GM21423 (cell line): Measurements from ENCODE around the gene SCAF11.
"Not testable (repeated sequence)": the region's sequence is repeated elsewhere in the genome, so short reads cannot be mapped to it uniquely, and the experiment has no call there.

Experiments
- ATAC-seq: cut with Tn5 transposase; IDR thresholded peaks from one replicate; pipeline ENCODE4 v1.9.1; 2021; ENCODE audit warnings: mild to moderate bottlenecking, moderate library complexity; ENCODE audit not compliant: unreplicated experiment

SCAF11 gene

DNA sequence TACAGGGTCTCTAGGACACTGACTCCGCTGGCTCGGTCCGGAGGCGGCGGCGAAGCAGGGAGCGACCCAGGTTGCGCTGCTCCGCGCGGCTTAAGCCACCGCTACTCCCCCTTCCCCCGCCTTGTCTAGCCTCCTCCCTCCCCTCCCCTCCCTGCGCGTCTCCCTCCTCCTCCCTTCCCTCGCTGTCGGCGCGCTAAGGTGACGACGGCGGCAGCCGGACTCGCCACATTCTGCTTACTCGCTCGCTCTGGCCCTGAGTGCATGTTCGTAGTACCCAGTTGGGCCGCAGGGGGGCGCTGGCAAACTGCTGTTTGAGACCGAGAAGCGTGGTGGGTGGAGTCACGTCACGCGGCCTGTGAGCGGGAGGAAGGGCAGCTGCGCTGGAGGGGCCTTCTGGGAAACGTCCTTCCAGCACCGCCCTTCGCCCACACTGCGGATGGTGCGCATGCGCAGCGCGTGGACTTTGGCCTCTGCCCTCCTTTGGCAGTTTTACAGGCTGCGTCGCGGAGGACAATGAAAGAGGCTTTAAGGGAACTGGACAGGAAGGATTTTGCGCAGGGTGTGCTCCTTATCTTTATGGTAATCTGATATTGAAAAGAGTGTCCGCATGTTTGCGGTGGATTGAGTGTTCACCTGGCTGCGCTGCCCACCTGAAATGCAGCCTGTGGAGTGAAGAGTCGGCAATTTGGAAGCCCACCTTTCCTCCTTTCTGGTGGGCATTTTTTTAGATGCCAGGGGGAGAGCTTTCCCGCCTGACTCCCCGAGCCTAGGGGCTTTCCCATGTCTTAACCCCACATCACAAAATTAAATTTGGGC lies at the start of gene SCAF11:
SCAF11 (minus strand) TSS at position 107 of the 816 bp plus-strand sequence. CDS start 26,407 bp downstream, outside the sequence.
- peak; percentile 61 for ATAC-seq

- ATAC-seq = not testable (repeated sequence)
These were observed 46.7 kb upstream of the SCAF11 start for GRCh38 chr12:46037066-46037465.

GRCh38 chr12:46027172-46027571 lies 36.8 kb upstream of the SCAF11 start:
- ATAC-seq = no peak

- ATAC-seq = no peak
These were observed 33.7 kb upstream of the SCAF11 start for GRCh38 chr12:46024099-46024498.

DNA sequence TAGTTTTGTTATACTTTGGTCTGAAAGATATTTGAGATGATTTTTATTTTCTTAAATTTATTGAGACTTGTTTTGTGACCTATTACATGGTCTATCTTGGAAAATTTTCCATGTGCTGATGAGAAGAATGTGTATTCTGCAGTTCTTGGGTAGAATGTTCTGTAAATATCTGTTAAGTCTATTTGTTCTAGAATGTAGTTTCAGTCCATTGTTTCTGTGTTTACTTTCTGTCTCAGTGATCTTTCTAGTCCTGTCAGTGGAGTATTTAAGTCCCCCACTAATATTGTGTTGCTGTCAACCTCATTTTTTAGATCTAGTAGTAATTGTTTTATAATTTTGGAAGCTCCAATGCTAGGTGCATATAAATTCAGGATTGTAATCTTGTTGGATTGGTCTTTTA lies 30.4 kb upstream of the SCAF11 start:
- no peak for ATAC-seq

GRCh38 chr12:46018712-46019111 lies 28.3 kb upstream of the SCAF11 start:
- ATAC-seq = not testable (repeated sequence)

DNA sequence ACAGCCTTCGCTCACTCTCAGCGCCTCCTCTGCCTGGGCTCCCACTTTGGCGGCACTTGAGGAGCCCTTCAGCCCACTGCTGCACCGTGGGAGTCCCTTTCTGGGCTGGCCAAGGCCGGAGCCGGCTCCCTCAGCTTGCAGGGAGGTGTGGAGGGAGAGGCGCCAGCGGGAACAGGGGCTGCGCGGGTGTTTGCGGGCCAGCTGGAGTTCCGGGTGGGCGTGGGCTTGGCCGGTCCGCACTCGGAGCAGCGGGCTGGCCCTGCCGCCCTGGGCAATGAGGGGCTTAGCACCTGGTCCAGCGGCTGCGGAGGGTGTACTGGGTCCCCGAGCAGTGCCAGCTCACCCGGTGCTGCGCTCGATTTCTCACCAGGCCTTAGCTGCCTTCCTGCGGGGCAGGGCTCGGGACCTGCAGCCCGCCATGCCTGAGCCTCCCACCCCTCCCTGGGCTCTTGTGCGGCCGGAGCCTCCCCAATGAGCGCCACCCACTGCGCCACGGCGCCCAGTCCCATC lies 27.5 kb upstream of the SCAF11 start:
- not testable (repeated sequence) for ATAC-seq

- no peak for ATAC-seq
These were observed 15.4 kb upstream of the SCAF11 start for GRCh38 chr12:46005823-46006222.

DNA sequence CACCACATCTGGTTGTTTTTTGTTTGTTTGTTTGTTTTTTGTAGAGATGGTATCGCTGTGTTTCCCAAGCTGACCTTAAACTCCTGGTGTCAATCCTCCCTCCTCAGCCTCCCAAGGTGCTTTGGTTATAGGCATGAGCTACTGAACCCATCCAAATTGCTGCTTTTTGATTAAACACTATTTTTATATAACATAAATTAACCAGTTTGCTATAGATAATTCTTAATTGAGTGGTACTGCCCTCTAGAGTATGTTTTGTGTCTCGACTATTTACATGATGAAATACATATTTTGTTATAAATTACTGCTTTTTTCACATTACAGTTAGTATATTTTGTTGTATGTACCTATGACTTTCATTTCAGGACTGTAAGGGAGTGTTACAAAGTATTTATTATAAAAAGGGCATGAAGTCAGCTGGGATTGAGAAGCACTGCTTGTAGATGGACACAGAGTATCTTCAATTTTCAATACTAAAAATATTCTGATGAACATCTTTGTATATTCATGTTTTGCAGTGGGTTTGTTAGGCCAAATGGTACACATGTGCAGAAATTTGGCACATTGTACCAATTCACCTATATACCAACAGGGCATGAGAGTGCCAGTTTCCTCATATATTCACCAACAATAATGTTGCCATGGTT lies 14.9 kb upstream of the SCAF11 start:
- no peak for ATAC-seq

DNA sequence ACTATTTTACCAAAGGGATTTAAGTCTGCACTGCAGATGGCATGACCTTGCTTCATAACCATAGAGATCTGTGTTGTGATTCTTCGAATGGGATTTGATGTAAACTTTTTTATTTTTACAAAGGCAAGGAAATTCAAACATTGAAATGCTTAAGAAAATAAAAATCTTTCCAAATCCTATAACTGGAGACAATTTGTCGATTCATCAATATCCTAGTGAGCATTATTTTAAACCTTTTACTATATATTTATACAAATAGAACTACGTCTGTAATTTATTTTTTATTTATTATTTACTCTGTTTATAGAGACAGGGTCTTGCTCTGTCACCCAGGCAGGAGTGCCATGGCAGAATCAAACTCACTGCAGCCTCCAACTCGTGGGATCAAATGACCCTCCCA lies 14.3 kb upstream of the SCAF11 start:
- no peak for ATAC-seq

DNA sequence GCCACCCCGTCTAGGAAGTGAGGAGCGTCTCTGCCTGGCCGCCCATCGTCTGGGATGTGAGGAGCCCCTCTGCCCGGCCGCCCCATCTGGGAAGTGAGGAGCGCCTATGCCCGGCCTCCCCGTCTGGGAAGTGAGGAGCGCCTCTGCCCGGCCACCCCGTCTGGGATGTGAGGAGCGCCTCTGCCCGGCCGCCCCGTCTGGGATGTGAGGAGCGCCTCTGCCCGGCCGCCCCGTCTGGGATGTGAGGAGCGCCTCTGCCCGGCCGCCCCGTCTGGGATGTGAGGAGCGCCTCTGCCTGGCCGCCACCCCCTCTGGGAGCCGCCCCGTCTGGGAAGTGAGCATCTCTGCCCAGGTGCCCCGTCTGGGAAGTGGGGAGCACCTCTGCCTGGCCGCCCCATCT lies 9.7 kb upstream of the SCAF11 start:
- not testable (repeated sequence) for ATAC-seq

GRCh38 chr12:45994736-45995135 lies 4.4 kb upstream of the SCAF11 start:
- ATAC-seq = no peak

GRCh38 chr12:45991284-45992249 lies 1.2 kb upstream of the SCAF11 start:
- ATAC-seq = peak; percentile 17

GRCh38 chr12:45989721-45990467 lies 480 bp downstream of the SCAF11 start:
- peak; percentile 21 for ATAC-seq

GRCh38 chr12:45989287-45989686 lies 1.1 kb downstream of the SCAF11 start:
- ATAC-seq = no peak

GRCh38 chr12:45988264-45988663 lies 2.1 kb downstream of the SCAF11 start:
- no peak for ATAC-seq

DNA sequence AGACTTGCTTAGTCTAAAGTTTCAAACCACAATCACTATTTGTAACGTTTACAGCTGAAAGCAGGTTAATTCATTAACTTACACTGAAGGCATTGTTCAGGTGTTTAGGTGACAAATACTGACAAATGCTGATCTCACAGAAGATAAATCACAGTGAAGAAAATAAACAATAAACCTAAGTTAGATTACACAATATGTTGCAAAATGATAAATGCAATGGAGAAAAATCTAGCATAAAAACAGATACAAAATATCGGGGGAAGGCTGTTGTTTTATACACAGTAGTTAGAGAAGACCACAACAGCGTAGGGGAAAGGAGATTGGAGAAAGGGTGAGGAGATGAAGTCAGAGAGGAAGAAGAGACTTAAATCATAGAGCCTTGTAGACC lies 3.0 kb downstream of the SCAF11 start:
- no peak for ATAC-seq

GRCh38 chr12:45986641-45987339 lies 3.6 kb downstream of the SCAF11 start:
- ATAC-seq = no peak

- ATAC-seq = no peak
These were observed 9.1 kb downstream of the SCAF11 start for GRCh38 chr12:45981075-45981837.
